HCT116 (cell line): ENCODE results near the gene RLN3.
A peak's percentile ranks its signal among the peaks of the same experiment; 100 is the strongest.

ENCODE experiments used
- CTCF ChIP-seq, 3 experiments: fragments of 200-600 bp in 1 of 3; sonication (generic) in 1 of 3; IDR thresholded peaks in 2 of 3; conservative IDR thresholded peaks in 1 of 3; 2 replicates each; pipeline ENCODE4 v1.5.1; 2012 to 2017; ENCODE audit warnings: low read depth in 2 of 3, low read length in 2 of 3, antibody characterized with exemption in 1 of 3, borderline replicate concordance in 1 of 3, control low read depth in 1 of 3, mild to moderate bottlenecking in 1 of 3, mixed read lengths in 1 of 3, mixed run types in 1 of 3, moderate library complexity in 1 of 3; ENCODE audit not compliant: insufficient read depth in 1 of 3
- EGR1 ChIP-seq: IDR thresholded peaks from 2 replicates; pipeline ENCODE4 v1.6.1; 2012; ENCODE audit warnings: low read depth
- EZH2 ChIP-seq: fragments of 200-600 bp; sonication (generic); IDR thresholded peaks from 2 replicates; pipeline ENCODE4 v1.6.1; 2017; ENCODE audit warnings: antibody characterized with exemption, mixed run types
- EZH2phosphoT487 ChIP-seq: fragments of 200-600 bp; IDR thresholded peaks from 2 replicates; pipeline ENCODE4 v1.6.1; 2018; ENCODE audit warnings: antibody characterized with exemption, borderline replicate concordance
- FOSL1 ChIP-seq: IDR thresholded peaks from 2 replicates; pipeline ENCODE4 v1.6.1; 2012; ENCODE audit warnings: low read depth
- POLR2A ChIP-seq: IDR thresholded peaks from 2 replicates; pipeline ENCODE4 v1.7.0; 2011; ENCODE audit warnings: borderline replicate concordance; ENCODE audit not compliant: insufficient read depth, insufficient read length; ENCODE audit errors: extremely low read depth
- POLR2AphosphoS5 ChIP-seq: IDR thresholded peaks from 2 replicates; pipeline ENCODE4 v1.6.1; 2011; ENCODE audit warnings: mild to moderate bottlenecking, low read depth, low read length, moderate library complexity
- YY1 ChIP-seq: IDR thresholded peaks from 2 replicates; pipeline ENCODE4 v1.6.1; 2011; ENCODE audit warnings: low read length, low read depth, moderate library complexity, mild to moderate bottlenecking; ENCODE audit not compliant: insufficient replicate concordance; ENCODE audit errors: extremely low read depth

- TF ChIP-seq CTCF (IDR thresholded peaks at IDR 0.05 in 2 of 3, conservative IDR thresholded peaks at IDR 0.05 in 1 of 3; ENCODE audit: borderline replicate concordance in 1 of 3, insufficient read depth in 1 of 3, low read depth in 2 of 3, low read length in 2 of 3) (no peak), EZH2 (no peak), EZH2phosphoT487 (no peak), POLR2A (no peak), EGR1 (peak; percentile 27; the same call in 1 of the 2 replicates), POLR2AphosphoS5 (peak; percentile 75), YY1 (peak; percentile 56), FOSL1 (no peak)
Measured at GRCh38 chr19:14005349-14006084, 22.4 kb upstream of the RLN3 start.
